Astrocyte of the cerebellum (primary cell): Measurements from ENCODE around the gene ATP9A.

Experiments
- DNase-seq: peaks from one replicate; pipeline ENCODE4 v3.0.0-alpha.2; 2011; ENCODE audit warnings: low read depth
- H3K4me3 ChIP-seq: 2 replicates; pipeline ENCODE4 v1.5.1; 2011; ENCODE audit warnings: mild to moderate bottlenecking, low read depth, low read length, moderate library complexity
- CTCF ChIP-seq: IDR thresholded peaks from 2 replicates; pipeline ENCODE4 v1.5.1; 2012; ENCODE audit warnings: low read length, low read depth, moderate library complexity, mild to moderate bottlenecking; ENCODE audit errors: missing control alignments
- in situ Hi-C: cut with HindIII; loops from 2 replicates; pipeline ENCODE4 v1.10.0; 2017; ENCODE audit warnings: low sequenced_read_pairs

ATP9A gene

GRCh38 chr20:51801122-51801822 is 33.1 kb upstream of the ATP9A start:
- peak overlapping the region; percentile 50 for H3K4me3 ChIP-seq
- in situ Hi-C loops: no loop called here
- peak; percentile 26 for TF ChIP-seq CTCF
- DNase-seq: no peak

DNA sequence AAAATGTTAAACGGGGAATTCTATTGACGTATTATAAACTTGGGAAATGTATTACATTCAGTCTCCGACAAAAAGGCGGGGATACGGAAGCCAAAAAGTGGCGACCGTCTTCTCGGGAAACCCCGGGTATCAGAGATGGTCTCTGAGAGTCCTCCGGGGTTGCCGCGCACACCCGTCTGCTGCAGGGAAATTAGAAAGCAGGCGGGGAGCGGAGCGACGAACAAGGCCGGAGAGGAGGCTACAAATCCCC is 32.6 kb upstream of the ATP9A start:
- H3K4me3 ChIP-seq: peak overlapping the region; percentile 50
- TF ChIP-seq CTCF: no peak
- DNase-seq: no peak
- in situ Hi-C loops: no loop called here

DNA sequence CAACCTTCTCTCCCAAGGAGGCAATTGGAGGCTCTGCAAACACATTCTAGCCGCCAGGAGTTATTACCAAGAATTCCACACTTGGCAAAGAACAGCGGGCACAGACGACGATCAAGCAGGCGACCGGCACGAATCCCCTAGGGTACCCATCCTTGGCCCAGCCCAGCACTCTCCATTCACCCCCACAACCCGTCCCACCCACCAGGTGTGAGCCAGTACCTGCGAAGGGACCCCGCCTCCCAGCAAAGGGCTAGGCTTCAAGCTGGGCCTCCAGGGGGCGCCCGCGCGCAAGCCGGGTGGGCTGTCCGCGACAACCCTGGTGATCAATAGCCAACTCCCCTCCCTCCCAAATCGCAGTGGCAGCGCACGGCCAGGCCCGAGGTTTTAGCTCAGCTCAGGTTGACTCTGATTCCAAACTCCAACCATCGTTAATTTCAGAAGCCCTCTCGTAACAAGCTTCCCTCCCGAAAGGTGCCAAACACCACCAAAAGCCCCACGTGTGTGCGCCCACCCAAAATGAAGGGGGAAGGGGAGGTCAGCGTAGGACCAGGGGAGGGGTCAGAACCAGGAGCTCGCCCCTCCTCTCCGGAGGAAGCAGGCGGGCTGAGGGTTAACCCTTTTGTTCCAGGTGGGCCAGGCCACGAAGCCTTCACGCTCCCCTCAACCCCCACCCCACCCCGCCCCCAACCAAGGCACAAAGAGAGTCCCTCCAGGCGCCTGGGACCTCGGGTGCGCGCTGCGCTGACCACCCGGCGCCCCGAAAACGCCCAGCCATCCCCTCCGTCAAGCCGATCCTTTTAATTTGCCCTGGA is 32.1 kb upstream of the ATP9A start:
- in situ Hi-C loops: no loop called here
- DNase-seq: no peak
- H3K4me3 ChIP-seq: peak overlapping the region; percentile 50
- TF ChIP-seq CTCF: peak; percentile 96

DNA sequence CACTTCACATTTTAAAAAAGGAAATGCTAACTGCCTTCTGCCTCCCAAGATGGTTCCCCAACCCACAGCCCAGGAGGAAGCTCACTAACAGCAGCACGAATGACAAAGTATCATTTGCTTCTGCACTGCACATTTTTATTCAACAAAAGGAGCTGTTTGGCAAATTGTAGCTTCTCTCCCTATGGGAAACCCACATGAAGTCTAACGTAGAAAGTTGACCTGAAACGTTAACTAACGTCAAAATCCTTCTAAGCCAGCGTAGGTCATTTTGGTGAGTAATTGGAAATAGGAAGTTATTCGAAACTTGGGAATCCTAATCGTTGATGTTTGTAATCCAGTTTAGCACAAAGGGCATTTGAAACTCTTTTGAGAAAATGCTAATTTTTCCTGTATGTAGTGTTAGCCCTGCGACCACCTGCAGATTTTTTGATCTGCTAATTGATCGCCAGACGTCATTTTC is 31.2 kb upstream of the ATP9A start:
- no peak for TF ChIP-seq CTCF
- in situ Hi-C loops: no loop called here
- no peak for DNase-seq
- H3K4me3 ChIP-seq: no peak overlapping the region

- TF ChIP-seq CTCF: no peak
- in situ Hi-C loops: no loop called here
- peak; percentile 8 for DNase-seq
- no peak overlapping the region for H3K4me3 ChIP-seq
Observed at GRCh38 chr20:51797357-51798025, 29.3 kb upstream of the ATP9A start.

GRCh38 chr20:51796340-51796739 is 28.1 kb upstream of the ATP9A start:
- TF ChIP-seq CTCF: no peak
- in situ Hi-C loops: no loop called here
- DNase-seq: no peak

More at GRCh38 chr20:51796340-51796739, 28.1 kb upstream of the ATP9A start:
- H3K4me3 ChIP-seq: no peak overlapping the region
